ENCODE data around the gene DLL4. TPM values are rescaled to one million over a fixed set of nuclear protein-coding genes. Genes with fewer than 3 reads are reported as not detected.
"Not testable (repeated sequence)": the region's sequence is repeated elsewhere in the genome, so short reads cannot be mapped to it uniquely, and the experiment has no call there.

DLL4 gene
- total RNA-seq, 1 donor from 2014 or later = 0.15 TPM

- peak; percentile 31 for DNase-seq (ENCODE audit: low read depth)
These were observed 12.6 kb downstream of the DLL4 start for GRCh38 chr15:40941528-40942336.

GRCh38 chr15:40942337-40942854 is 13.3 kb downstream of the DLL4 start:
- no peak for DNase-seq (ENCODE audit: low read depth)

- DNase-seq (ENCODE audit: low read depth) = no peak
These were observed 13.7 kb downstream of the DLL4 start for GRCh38 chr15:40942878-40943277.

- DNase-seq (ENCODE audit: low read depth) = no peak
These were observed 14.7 kb downstream of the DLL4 start for GRCh38 chr15:40943764-40944365.

- no peak for DNase-seq (ENCODE audit: low read depth)
These were observed 15.6 kb downstream of the DLL4 start for GRCh38 chr15:40944510-40945296.

GRCh38 chr15:40948706-40949473 is 19.8 kb downstream of the DLL4 start:
- DNase-seq (ENCODE audit: low read depth) = no peak

- DNase-seq (ENCODE audit: low read depth) = no peak
These were observed 20.6 kb downstream of the DLL4 start for GRCh38 chr15:40949756-40950207.

GRCh38 chr15:40951764-40952163 is 22.6 kb downstream of the DLL4 start:
- DNase-seq (ENCODE audit: low read depth) = no peak

GRCh38 chr15:40952301-40952900 is 23.3 kb downstream of the DLL4 start:
- no peak for DNase-seq (ENCODE audit: low read depth)

GRCh38 chr15:40952901-40953712 is 24.0 kb downstream of the DLL4 start, which contains the start of gene CHAC1:
TSS of gene CHAC1 (plus strand) at chr15:40953471. CDS start at chr15:40953584, 113 bp downstream.
- peak; percentile 93 for DNase-seq (ENCODE audit: low read depth)

GRCh38 chr15:40953713-40954074 is 24.6 kb downstream of the DLL4 start:
- no peak for DNase-seq (ENCODE audit: low read depth)

- DNase-seq (ENCODE audit: low read depth) = not testable (repeated sequence)
These were observed 25.2 kb downstream of the DLL4 start for GRCh38 chr15:40954158-40954848.

GRCh38 chr15:40955141-40955903 is 26.2 kb downstream of the DLL4 start:
- DNase-seq (ENCODE audit: low read depth) = no peak

GRCh38 chr15:40955930-40956540 is 26.9 kb downstream of the DLL4 start:
- no peak for DNase-seq (ENCODE audit: low read depth)

- no peak for DNase-seq (ENCODE audit: low read depth)
These were observed 27.4 kb downstream of the DLL4 start for GRCh38 chr15:40956541-40956982.

- no peak for DNase-seq (ENCODE audit: low read depth)
These were observed 28.0 kb downstream of the DLL4 start for GRCh38 chr15:40957041-40957555.

GRCh38 chr15:40957581-40958051 is 28.5 kb downstream of the DLL4 start:
- DNase-seq (ENCODE audit: low read depth) = no peak

- no peak for DNase-seq (ENCODE audit: low read depth)
These were observed 29.0 kb downstream of the DLL4 start for GRCh38 chr15:40958146-40958545.
